HL-60/S4 treated with phorbol 12-myristate 13-acetate at 8.2 ng/mL for 4 days and 3 days (cell line): ENCODE results near the gene KLHDC2.
"Not testable (repeated sequence)": the region's sequence is repeated elsewhere in the genome, so short reads cannot be mapped to it uniquely, and the experiment has no call there.

Experiments
- in situ Hi-C: fragments of 300-500 bp; cut with MboI; formaldehyde crosslinking; loops from 2 replicates; pipeline ENCODE4 v1.15.0; 2022; ENCODE audit warnings: low sequenced_read_pairs

The KLHDC2 gene

GRCh38 chr14:49778421-49778820, 10.5 kb downstream of the KLHDC2 start:
- in situ Hi-C loops, result no loop called here

- in situ Hi-C loops, result not testable (repeated sequence)
Measured at GRCh38 chr14:49781040-49781439, 13.1 kb downstream of the KLHDC2 start.

GRCh38 chr14:49783394-49784014, 15.6 kb downstream of the KLHDC2 start:
- in situ Hi-C loops, result no loop called here

GRCh38 chr14:49786315-49786714, 18.4 kb downstream of the KLHDC2 start:
- in situ Hi-C loops, result no loop called here

GRCh38 chr14:49792618-49793017, 24.7 kb downstream of the KLHDC2 start:
- in situ Hi-C loops, result no loop called here

- in situ Hi-C loops, result no loop called here
Measured at GRCh38 chr14:49796025-49796424, 28.1 kb downstream of the KLHDC2 start.

GRCh38 chr14:49808780-49809179, 40.8 kb downstream of the KLHDC2 start:
- in situ Hi-C loops, result no loop called here

- in situ Hi-C loops, result not testable (repeated sequence)
Measured at GRCh38 chr14:49816118-49816517, 48.2 kb downstream of the KLHDC2 start.

- in situ Hi-C loops, result no loop called here
Measured at GRCh38 chr14:49816844-49817243, 48.9 kb downstream of the KLHDC2 start.

- in situ Hi-C loops, result no loop called here
Measured at GRCh38 chr14:49820176-49820575, 52.2 kb downstream of the KLHDC2 start.

GRCh38 chr14:49828640-49829039, 60.7 kb downstream of the KLHDC2 start:
- in situ Hi-C loops, result no loop called here
